WTC11 (cell line): ENCODE measurements around the gene SLC35F1.

ENCODE experiments used
- TEAD1 ChIP-seq: sonication (generic); formaldehyde crosslinking; IDR thresholded peaks from 2 replicates; pipeline ENCODE4 v1.8.0; 2022; ENCODE audit warnings: mild to moderate bottlenecking, missing genetic modification reagents
- TF ChIP-seq, protein P1 (sequence below): fragments of 200-600 bp; IDR thresholded peaks from 2 replicates; pipeline ENCODE4 v1.8.0; 2022; ENCODE audit warnings: antibody characterized with exemption

DNA sequence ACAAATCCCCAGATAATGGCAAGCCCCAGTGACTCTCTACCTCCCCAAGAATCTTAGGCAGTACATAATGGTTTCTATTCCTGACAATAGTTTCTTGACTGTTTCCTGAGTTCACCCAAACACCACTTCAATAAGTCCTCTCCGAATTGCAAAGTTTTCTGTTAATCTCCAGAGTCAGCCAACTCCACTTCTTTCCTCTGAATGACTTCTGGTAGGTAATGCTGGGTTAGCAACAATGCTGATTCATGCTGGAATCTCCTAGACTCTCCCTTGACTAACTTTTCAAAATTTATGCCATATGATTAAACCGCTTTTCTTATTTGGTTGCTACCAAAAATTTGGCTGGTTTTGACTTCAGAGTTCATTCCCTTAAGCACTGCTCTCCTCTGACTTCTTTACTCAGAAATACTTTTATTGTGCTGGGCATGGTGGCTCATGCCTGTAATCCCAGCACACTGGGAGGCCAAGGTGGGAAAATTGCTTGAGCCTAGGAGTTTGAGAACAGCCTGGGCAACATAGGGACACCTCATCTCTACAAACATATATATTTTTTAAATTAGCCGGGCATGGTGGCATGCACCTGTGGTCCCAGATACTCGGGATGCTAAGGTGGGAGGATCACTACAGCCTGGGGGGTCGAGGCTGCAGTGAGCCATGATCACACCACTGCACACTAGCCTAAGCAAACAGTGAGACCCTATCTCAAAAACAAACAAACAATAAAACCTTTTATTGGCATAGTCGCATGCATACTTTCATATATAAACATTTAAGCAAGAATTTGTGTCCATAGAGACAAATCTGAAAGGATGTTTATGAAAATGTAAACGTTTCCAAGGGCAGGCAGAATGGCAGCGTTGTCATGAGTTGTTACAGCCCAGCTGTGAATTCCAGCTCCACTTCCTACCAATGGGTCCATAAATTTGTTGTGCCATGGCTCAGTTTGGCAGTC lies 391.7 kb downstream of the SLC35F1 start:
- TF ChIP-seq, protein P1, sequence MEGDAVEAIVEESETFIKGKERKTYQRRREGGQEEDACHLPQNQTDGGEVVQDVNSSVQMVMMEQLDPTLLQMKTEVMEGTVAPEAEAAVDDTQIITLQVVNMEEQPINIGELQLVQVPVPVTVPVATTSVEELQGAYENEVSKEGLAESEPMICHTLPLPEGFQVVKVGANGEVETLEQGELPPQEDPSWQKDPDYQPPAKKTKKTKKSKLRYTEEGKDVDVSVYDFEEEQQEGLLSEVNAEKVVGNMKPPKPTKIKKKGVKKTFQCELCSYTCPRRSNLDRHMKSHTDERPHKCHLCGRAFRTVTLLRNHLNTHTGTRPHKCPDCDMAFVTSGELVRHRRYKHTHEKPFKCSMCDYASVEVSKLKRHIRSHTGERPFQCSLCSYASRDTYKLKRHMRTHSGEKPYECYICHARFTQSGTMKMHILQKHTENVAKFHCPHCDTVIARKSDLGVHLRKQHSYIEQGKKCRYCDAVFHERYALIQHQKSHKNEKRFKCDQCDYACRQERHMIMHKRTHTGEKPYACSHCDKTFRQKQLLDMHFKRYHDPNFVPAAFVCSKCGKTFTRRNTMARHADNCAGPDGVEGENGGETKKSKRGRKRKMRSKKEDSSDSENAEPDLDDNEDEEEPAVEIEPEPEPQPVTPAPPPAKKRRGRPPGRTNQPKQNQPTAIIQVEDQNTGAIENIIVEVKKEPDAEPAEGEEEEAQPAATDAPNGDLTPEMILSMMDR, result no peak
- TF ChIP-seq TEAD1 (CRISPR knock-in tag), result no peak
